22Rv1 (cell line): ENCODE measurements around the gene LAMB4.

Source experiments
- H3K27ac ChIP-seq: fragments of 450-650 bp; 2 replicates; pipeline ENCODE4 v1.5.1; 2017
- CTCF ChIP-seq: fragments of 450-650 bp; IDR thresholded peaks from 2 replicates; pipeline ENCODE4 v1.5.1; 2017; ENCODE audit warnings: mild to moderate bottlenecking
- ZFX ChIP-seq: fragments of 450-650 bp; IDR thresholded peaks from 2 replicates; pipeline ENCODE4 v1.6.1; 2017; ENCODE audit warnings: antibody characterized with exemption, borderline replicate concordance

The LAMB4 gene

GRCh38 chr7:108164946-108165345, 34.8 kb upstream of the LAMB4 start:
- TF ChIP-seq ZFX, result no peak
- TF ChIP-seq CTCF, result no peak

GRCh38 chr7:108164342-108164741, 34.2 kb upstream of the LAMB4 start:
- no peak overlapping the region for H3K27ac ChIP-seq
- TF ChIP-seq ZFX (no peak), CTCF (no peak)

More at GRCh38 chr7:108164946-108165345, 34.8 kb upstream of the LAMB4 start:
- H3K27ac ChIP-seq, result no peak overlapping the region

GRCh38 chr7:108158776-108159175, 28.6 kb upstream of the LAMB4 start:
- TF ChIP-seq ZFX, result no peak
- no peak for TF ChIP-seq CTCF
- no peak overlapping the region for H3K27ac ChIP-seq

- TF ChIP-seq ZFX (no peak), CTCF (no peak)
- H3K27ac ChIP-seq, result no peak overlapping the region
These were observed 27.6 kb upstream of the LAMB4 start for GRCh38 chr7:108157606-108158335.

GRCh38 chr7:108156897-108157605, 26.9 kb upstream of the LAMB4 start:
- no peak overlapping the region for H3K27ac ChIP-seq
- TF ChIP-seq ZFX, result no peak

GRCh38 chr7:108152198-108152597, 22.0 kb upstream of the LAMB4 start:
- H3K27ac ChIP-seq, result no peak overlapping the region
- no peak for TF ChIP-seq CTCF

- H3K27ac ChIP-seq, result no peak overlapping the region
- TF ChIP-seq ZFX (no peak), CTCF (no peak)
These were observed 19.7 kb upstream of the LAMB4 start for GRCh38 chr7:108149908-108150307.
